A673 (cell line): ENCODE results near the gene TBX21.

Experiments used
- CTCF ChIP-seq: fragments of 300-800, 200-600 bp; sonication (generic); conservative IDR thresholded peaks from 2 replicates; pipeline ENCODE4 v1.5.1; 2017; ENCODE audit warnings: low read depth, mild to moderate bottlenecking, antibody characterized with exemption, low read length, moderate library complexity, mixed read lengths
- EZH2 ChIP-seq: fragments of 200-600 bp; sonication (generic); IDR thresholded peaks from 2 replicates; pipeline ENCODE4 v1.6.1; 2017; ENCODE audit warnings: borderline replicate concordance, low read depth, mild to moderate bottlenecking, mixed read lengths, antibody characterized with exemption, low read length; ENCODE audit not compliant: poor library complexity, severe bottlenecking

GRCh38 chr17:47708312-47708863 is 24.6 kb upstream of the TBX21 start:
- no peak for TF ChIP-seq CTCF
- TF ChIP-seq EZH2, result no peak
